ENCODE results near the gene KCNV2.

Gene KCNV2

DNA sequence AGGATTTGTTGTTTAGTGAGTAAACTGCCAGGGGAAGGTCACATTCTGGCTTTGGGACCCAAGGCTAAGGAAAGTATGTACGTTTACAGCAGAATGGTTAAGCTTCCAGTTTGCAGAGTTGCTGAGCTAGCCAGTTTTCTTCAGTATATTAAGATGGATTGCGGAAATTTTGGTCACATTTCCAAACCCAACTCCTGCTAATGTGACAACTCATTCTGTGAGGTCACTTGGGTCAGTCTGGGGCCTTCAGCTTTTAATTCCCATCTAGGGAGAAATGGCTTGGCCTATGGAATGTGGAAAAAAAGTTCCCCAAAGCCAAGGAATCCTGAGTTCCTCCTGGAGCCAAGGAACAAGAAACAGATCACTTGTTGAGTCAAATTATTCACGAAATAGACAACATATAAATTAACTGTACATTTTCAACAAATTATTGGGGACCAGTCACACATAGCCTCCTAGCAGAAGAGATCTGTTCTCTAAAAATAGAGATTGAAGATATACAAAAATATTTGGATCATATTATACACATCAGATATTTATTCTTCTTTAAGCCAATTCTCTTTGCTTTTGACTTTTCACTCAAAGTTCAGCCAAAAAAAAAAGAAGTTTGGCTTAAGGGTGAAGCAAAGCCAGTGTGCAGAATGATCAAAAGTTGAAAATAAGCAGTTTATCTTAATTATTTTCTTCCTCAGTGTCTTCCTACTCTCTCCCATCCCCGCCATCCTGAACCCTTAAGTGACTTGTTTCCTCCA is 8.8 kb downstream of the KCNV2 start:
- TF ChIP-seq, protein P1, sequence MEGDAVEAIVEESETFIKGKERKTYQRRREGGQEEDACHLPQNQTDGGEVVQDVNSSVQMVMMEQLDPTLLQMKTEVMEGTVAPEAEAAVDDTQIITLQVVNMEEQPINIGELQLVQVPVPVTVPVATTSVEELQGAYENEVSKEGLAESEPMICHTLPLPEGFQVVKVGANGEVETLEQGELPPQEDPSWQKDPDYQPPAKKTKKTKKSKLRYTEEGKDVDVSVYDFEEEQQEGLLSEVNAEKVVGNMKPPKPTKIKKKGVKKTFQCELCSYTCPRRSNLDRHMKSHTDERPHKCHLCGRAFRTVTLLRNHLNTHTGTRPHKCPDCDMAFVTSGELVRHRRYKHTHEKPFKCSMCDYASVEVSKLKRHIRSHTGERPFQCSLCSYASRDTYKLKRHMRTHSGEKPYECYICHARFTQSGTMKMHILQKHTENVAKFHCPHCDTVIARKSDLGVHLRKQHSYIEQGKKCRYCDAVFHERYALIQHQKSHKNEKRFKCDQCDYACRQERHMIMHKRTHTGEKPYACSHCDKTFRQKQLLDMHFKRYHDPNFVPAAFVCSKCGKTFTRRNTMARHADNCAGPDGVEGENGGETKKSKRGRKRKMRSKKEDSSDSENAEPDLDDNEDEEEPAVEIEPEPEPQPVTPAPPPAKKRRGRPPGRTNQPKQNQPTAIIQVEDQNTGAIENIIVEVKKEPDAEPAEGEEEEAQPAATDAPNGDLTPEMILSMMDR (IDR thresholded peaks at IDR 0.05; ENCODE audit: insufficient read depth, low read length, poor library complexity, severe bottlenecking) = no peak
- TF ChIP-seq EZH2phosphoT487 (conservative IDR thresholded peaks at IDR 0.05; ENCODE audit: low read length) = no peak
- Histone ChIP-seq H3K79me2 (ENCODE audit: insufficient read depth, low read length) (no peaks in the 10 kb centered on the region), H3K9ac (ENCODE audit: low read length) (no peak overlapping the region), H3F3A (ENCODE audit: insufficient read depth) (no peaks in the 10 kb centered on the region), H3K9me2 (replicated peaks; ENCODE audit: insufficient read depth, low read length) (no peaks in the 10 kb centered on the region), H4K20me1 (ENCODE audit: low read depth, low read length) (no peaks in the 10 kb centered on the region), H3K27ac (ENCODE audit: low read depth, low read length) (no peak overlapping the region), H3K4me2 (ENCODE audit: low read depth, low read length, poor library complexity, severe bottlenecking) (no peak overlapping the region), H3K36me3 (ENCODE audit: low read length) (no peaks in the 10 kb centered on the region), H2AFZ (ENCODE audit: low read depth, low read length, severe bottlenecking) (no peak overlapping the region), H3K4me3 (ENCODE audit: insufficient read depth, low read length, poor library complexity, severe bottlenecking) (no peak overlapping the region), H3K9me3 (ENCODE audit: insufficient read depth, low read length) (no peaks in the 10 kb centered on the region), H3K27me3 (ENCODE audit: low read length) (no peaks in the 10 kb centered on the region)

DNA sequence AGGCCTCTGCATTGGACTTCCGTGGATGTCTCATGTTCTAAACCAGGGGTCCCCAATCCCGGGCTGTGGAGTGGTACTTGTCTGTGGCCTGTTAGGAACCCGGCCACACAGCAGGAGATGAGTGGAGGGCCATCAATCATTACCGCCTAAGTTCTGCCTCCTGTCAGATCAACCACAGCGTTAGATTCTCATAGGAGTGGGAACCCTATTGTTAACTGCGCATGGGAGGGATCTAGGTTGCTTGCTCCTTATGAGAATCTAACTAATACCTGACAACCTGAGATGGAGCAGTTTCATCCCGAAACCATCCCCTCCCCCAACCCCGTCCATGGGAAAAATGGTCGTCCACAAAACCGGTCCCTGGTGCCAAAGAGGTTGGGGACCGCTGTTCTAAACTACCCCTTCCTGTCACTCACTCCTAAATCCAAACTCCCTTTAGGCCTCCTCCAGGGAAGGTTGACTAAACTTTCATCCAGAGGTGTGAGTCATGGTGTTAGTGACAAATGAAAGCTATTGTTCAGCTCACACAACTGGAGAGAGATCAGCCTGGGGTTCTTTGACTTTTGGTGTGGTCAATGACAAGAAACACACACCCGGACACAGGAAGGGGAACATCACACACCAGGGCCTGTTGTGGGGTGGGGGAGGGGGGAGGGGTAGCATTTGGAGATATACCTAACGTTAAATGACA is 9.5 kb downstream of the KCNV2 start:
- no peak overlapping the region for H3K4me2 ChIP-seq (ENCODE audit: low read depth, low read length, poor library complexity, severe bottlenecking)
- H3F3A ChIP-seq (ENCODE audit: insufficient read depth) = no peaks in the 10 kb centered on the region
- no peaks in the 10 kb centered on the region for H3K9me2 ChIP-seq (replicated peaks; ENCODE audit: insufficient read depth, low read length)
- no peak for TF ChIP-seq EZH2phosphoT487 (conservative IDR thresholded peaks at IDR 0.05; ENCODE audit: low read length)
- TF ChIP-seq, protein P1 (IDR thresholded peaks at IDR 0.05; ENCODE audit: insufficient read depth, low read length, poor library complexity, severe bottlenecking) = no peak
- no peaks in the 10 kb centered on the region for H3K27me3 ChIP-seq (ENCODE audit: low read length)
- no peaks in the 10 kb centered on the region for H4K20me1 ChIP-seq (ENCODE audit: low read depth, low read length)
- H2AFZ ChIP-seq (ENCODE audit: low read depth, low read length, severe bottlenecking) = no peak overlapping the region
- no peak overlapping the region for H3K4me3 ChIP-seq (ENCODE audit: insufficient read depth, low read length, poor library complexity, severe bottlenecking)
- H3K9ac ChIP-seq (ENCODE audit: low read length) = no peak overlapping the region
- no peak overlapping the region for H3K27ac ChIP-seq (ENCODE audit: low read depth, low read length)
- no peaks in the 10 kb centered on the region for H3K9me3 ChIP-seq (ENCODE audit: insufficient read depth, low read length)
- H3K36me3 ChIP-seq (ENCODE audit: low read length) = no peaks in the 10 kb centered on the region
- H3K79me2 ChIP-seq (ENCODE audit: insufficient read depth, low read length) = no peaks in the 10 kb centered on the region

DNA sequence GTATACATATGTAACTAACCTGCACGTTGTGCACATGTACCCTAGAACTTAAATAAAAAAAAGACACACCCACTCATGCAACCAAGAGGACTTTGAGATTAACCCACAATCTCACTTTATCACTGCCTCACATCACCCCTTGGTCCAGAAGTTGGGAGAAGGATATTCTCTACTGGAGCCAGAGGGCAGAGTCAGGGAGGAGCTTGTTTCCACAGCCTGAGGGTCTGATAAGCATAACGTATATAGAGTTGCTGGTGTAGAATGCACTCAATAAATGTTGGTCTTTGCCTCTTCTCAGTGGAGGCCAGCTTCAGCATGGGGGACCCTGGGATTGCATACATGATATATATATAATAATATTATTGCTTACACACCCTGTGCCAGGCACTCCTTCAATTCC is 10.1 kb downstream of the KCNV2 start:
- H3K36me3 ChIP-seq (ENCODE audit: low read length) = no peaks in the 10 kb centered on the region
- no peaks in the 10 kb centered on the region for H3K9me2 ChIP-seq (replicated peaks; ENCODE audit: insufficient read depth, low read length)
- no peaks in the 10 kb centered on the region for H4K20me1 ChIP-seq (ENCODE audit: low read depth, low read length)
- H3K9me3 ChIP-seq (ENCODE audit: insufficient read depth, low read length) = no peaks in the 10 kb centered on the region
- H2AFZ ChIP-seq (ENCODE audit: low read depth, low read length, severe bottlenecking) = no peak overlapping the region
- no peaks in the 10 kb centered on the region for H3K27me3 ChIP-seq (ENCODE audit: low read length)
- H3K27ac ChIP-seq (ENCODE audit: low read depth, low read length) = no peak overlapping the region
- H3F3A ChIP-seq (ENCODE audit: insufficient read depth) = no peaks in the 10 kb centered on the region
- no peak overlapping the region for H3K4me3 ChIP-seq (ENCODE audit: insufficient read depth, low read length, poor library complexity, severe bottlenecking)
- TF ChIP-seq, protein P1 (IDR thresholded peaks at IDR 0.05; ENCODE audit: insufficient read depth, low read length, poor library complexity, severe bottlenecking) = no peak
- TF ChIP-seq EZH2phosphoT487 (conservative IDR thresholded peaks at IDR 0.05; ENCODE audit: low read length) = no peak
- H3K4me2 ChIP-seq (ENCODE audit: low read depth, low read length, poor library complexity, severe bottlenecking) = no peak overlapping the region
- no peak overlapping the region for H3K9ac ChIP-seq (ENCODE audit: low read length)
- no peaks in the 10 kb centered on the region for H3K79me2 ChIP-seq (ENCODE audit: insufficient read depth, low read length)

All from SU-DHL-6 (cell line).